ENCODE results near the gene PPP1R1C.

The PPP1R1C gene

GRCh38 chr2:182117196-182117595, 131.5 kb downstream of the PPP1R1C start:
- TF ChIP-seq HDGF (IDR thresholded peaks at IDR 0.05; ENCODE audit: borderline replicate concordance): no peak
- no peak for DNase-seq (ENCODE audit: extremely low spot score)
- CTCF ChIA-PET: no interaction called here
- POLR2A ChIA-PET: no interaction called here

- ChIA-PET POLR2A (no interaction called here), CTCF (no interaction called here)
- no peak for DNase-seq (ENCODE audit: extremely low spot score)
- TF ChIP-seq TARDBP (IDR thresholded peaks at IDR 0.05): no peak
- no peak for TF ChIP-seq FOXM1 (IDR thresholded peaks at IDR 0.05; ENCODE audit: borderline replicate concordance)
- TF ChIP-seq SP1 (IDR thresholded peaks at IDR 0.05): no peak
- no peak for TF ChIP-seq FOXA1 (IDR thresholded peaks at IDR 0.05)
- no peak for TF ChIP-seq CTBP1 (IDR thresholded peaks at IDR 0.05; ENCODE audit: borderline replicate concordance)
- TF ChIP-seq ARNT (IDR thresholded peaks at IDR 0.05): no peak
- no peak for TF ChIP-seq LEF1 (IDR thresholded peaks at IDR 0.05; ENCODE audit: borderline replicate concordance)
- TF ChIP-seq BHLHE40 (IDR thresholded peaks at IDR 0.05; ENCODE audit: borderline replicate concordance): no peak
- no peak for TF ChIP-seq NFRKB (IDR thresholded peaks at IDR 0.05)
- no peak for TF ChIP-seq ZNF384 (IDR thresholded peaks at IDR 0.05)
- no peak for TF ChIP-seq SUZ12 (IDR thresholded peaks at IDR 0.05)
- TF ChIP-seq HDGF (IDR thresholded peaks at IDR 0.05; ENCODE audit: borderline replicate concordance): no peak
- TF ChIP-seq FOXK2 (IDR thresholded peaks at IDR 0.05): no peak
- no peak for TF ChIP-seq ELF4 (IDR thresholded peaks at IDR 0.05)
- no peak for TF ChIP-seq PKNOX1 (IDR thresholded peaks at IDR 0.05)
- no peak for TF ChIP-seq L3MBTL2 (conservative IDR thresholded peaks at IDR 0.05)
These were observed 143.4 kb downstream of the PPP1R1C start for GRCh38 chr2:182128821-182129707.

- TF ChIP-seq ELF4 (IDR thresholded peaks at IDR 0.05) (no peak), FOXA1 (IDR thresholded peaks at IDR 0.05) (no peak), ZNF384 (IDR thresholded peaks at IDR 0.05) (no peak), SUZ12 (IDR thresholded peaks at IDR 0.05) (no peak), PKNOX1 (IDR thresholded peaks at IDR 0.05) (no peak), L3MBTL2 (conservative IDR thresholded peaks at IDR 0.05) (no peak), LEF1 (IDR thresholded peaks at IDR 0.05; ENCODE audit: borderline replicate concordance) (no peak), ARNT (IDR thresholded peaks at IDR 0.05) (no peak)
- DNase-seq (ENCODE audit: extremely low spot score): no peak
- POLR2A ChIA-PET: no interaction called here
- CTCF ChIA-PET: interaction anchor here (0.7 kb wide), 1 partner anchor 1618 kb away, joined by 4 read pairs; no protein-coding TSS in a partner anchor
These were observed 147.0 kb downstream of the PPP1R1C start for GRCh38 chr2:182132605-182133004.

GRCh38 chr2:182133195-182133891, 147.7 kb downstream of the PPP1R1C start:
- POLR2A ChIA-PET: no interaction called here
- no peak for DNase-seq (ENCODE audit: extremely low spot score)
- CTCF ChIA-PET: no interaction called here
- no peak for TF ChIP-seq NFRKB (IDR thresholded peaks at IDR 0.05)
- no peak for TF ChIP-seq SUZ12 (IDR thresholded peaks at IDR 0.05)
- TF ChIP-seq FOXA1 (IDR thresholded peaks at IDR 0.05): no peak
- no peak for TF ChIP-seq ELF4 (IDR thresholded peaks at IDR 0.05)
- TF ChIP-seq PKNOX1 (IDR thresholded peaks at IDR 0.05): no peak
- TF ChIP-seq HDGF (IDR thresholded peaks at IDR 0.05; ENCODE audit: borderline replicate concordance): no peak
- TF ChIP-seq L3MBTL2 (conservative IDR thresholded peaks at IDR 0.05): no peak
- no peak for TF ChIP-seq ARNT (IDR thresholded peaks at IDR 0.05)
- no peak for TF ChIP-seq TARDBP (IDR thresholded peaks at IDR 0.05)
- no peak for TF ChIP-seq LEF1 (IDR thresholded peaks at IDR 0.05; ENCODE audit: borderline replicate concordance)
- TF ChIP-seq ZNF384 (IDR thresholded peaks at IDR 0.05): no peak
- no peak for TF ChIP-seq FOXK2 (IDR thresholded peaks at IDR 0.05)
- TF ChIP-seq FOXM1 (IDR thresholded peaks at IDR 0.05; ENCODE audit: borderline replicate concordance): no peak
- no peak for TF ChIP-seq CTBP1 (IDR thresholded peaks at IDR 0.05; ENCODE audit: borderline replicate concordance)

- ChIA-PET CTCF (interaction anchor here (0.6 kb wide), 1 partner anchor 197 kb away, joined by 3 read pairs; no protein-coding TSS in a partner anchor), POLR2A (no interaction called here)
- no peak for TF ChIP-seq NFRKB (IDR thresholded peaks at IDR 0.05)
- TF ChIP-seq SP1 (IDR thresholded peaks at IDR 0.05): no peak
- no peak for TF ChIP-seq FOXA1 (IDR thresholded peaks at IDR 0.05)
- no peak for TF ChIP-seq BHLHE40 (IDR thresholded peaks at IDR 0.05; ENCODE audit: borderline replicate concordance)
- TF ChIP-seq TARDBP (IDR thresholded peaks at IDR 0.05): no peak
- no peak for TF ChIP-seq FOXK2 (IDR thresholded peaks at IDR 0.05)
- DNase-seq (ENCODE audit: extremely low spot score): no peak
These were observed 148.5 kb downstream of the PPP1R1C start for GRCh38 chr2:182134201-182134600.

GRCh38 chr2:182142062-182142461, 156.4 kb downstream of the PPP1R1C start:
- CTCF ChIA-PET: no interaction called here
- TF ChIP-seq ARNT (IDR thresholded peaks at IDR 0.05): no peak
- no peak for TF ChIP-seq TARDBP (IDR thresholded peaks at IDR 0.05)
- no peak for TF ChIP-seq CTBP1 (IDR thresholded peaks at IDR 0.05; ENCODE audit: borderline replicate concordance)
- no peak for TF ChIP-seq ELF4 (IDR thresholded peaks at IDR 0.05)
- TF ChIP-seq FOXM1 (IDR thresholded peaks at IDR 0.05; ENCODE audit: borderline replicate concordance): no peak
- no peak for TF ChIP-seq SP1 (IDR thresholded peaks at IDR 0.05)
- TF ChIP-seq HDGF (IDR thresholded peaks at IDR 0.05; ENCODE audit: borderline replicate concordance): no peak
- TF ChIP-seq ZNF384 (IDR thresholded peaks at IDR 0.05): no peak
- no peak for TF ChIP-seq BHLHE40 (IDR thresholded peaks at IDR 0.05; ENCODE audit: borderline replicate concordance)
- TF ChIP-seq SUZ12 (IDR thresholded peaks at IDR 0.05): no peak
- no peak for TF ChIP-seq FOXA1 (IDR thresholded peaks at IDR 0.05)
- no peak for TF ChIP-seq PKNOX1 (IDR thresholded peaks at IDR 0.05)
- no peak for TF ChIP-seq L3MBTL2 (conservative IDR thresholded peaks at IDR 0.05)
- TF ChIP-seq NFRKB (IDR thresholded peaks at IDR 0.05): no peak
- TF ChIP-seq FOXK2 (IDR thresholded peaks at IDR 0.05): no peak
- no peak for TF ChIP-seq LEF1 (IDR thresholded peaks at IDR 0.05; ENCODE audit: borderline replicate concordance)
- DNase-seq (ENCODE audit: extremely low spot score): no peak
- POLR2A ChIA-PET: no interaction called here

Measured in HEK293T (cell line).